Activated naive CD4-positive, alpha-beta T cell treated with anti-CD3 and anti-CD28 coated beads, Interleukin-2, amount 50 U/mL, for 24 hours (primary cell): ENCODE data around the gene SNX8.
"Not testable (repeated sequence)": the region's sequence is repeated elsewhere in the genome, so short reads cannot be mapped to it uniquely, and the experiment has no call there.

Source experiments
- H3K27ac Mint-ChIP-seq: one replicate; pipeline ENCODE4 v1.8.0; 2021; ENCODE audit warnings: mild to moderate bottlenecking, mixed read lengths
- H3K27me3 Mint-ChIP-seq: one replicate; pipeline ENCODE4 v1.8.0; 2021; ENCODE audit warnings: mixed read lengths
- H3K36me3 Mint-ChIP-seq: one replicate; pipeline ENCODE4 v1.8.0; 2021; ENCODE audit warnings: mixed read lengths
- H3K4me1 Mint-ChIP-seq: one replicate; pipeline ENCODE4 v1.8.0; 2021; ENCODE audit warnings: mixed read lengths
- H3K4me3 Mint-ChIP-seq: one replicate; pipeline ENCODE4 v1.8.0; 2021; ENCODE audit warnings: mild to moderate bottlenecking, mixed read lengths
- H3K9me3 Mint-ChIP-seq: one replicate; pipeline ENCODE4 v1.8.0; 2021; ENCODE audit warnings: mixed read lengths

Gene SNX8

DNA sequence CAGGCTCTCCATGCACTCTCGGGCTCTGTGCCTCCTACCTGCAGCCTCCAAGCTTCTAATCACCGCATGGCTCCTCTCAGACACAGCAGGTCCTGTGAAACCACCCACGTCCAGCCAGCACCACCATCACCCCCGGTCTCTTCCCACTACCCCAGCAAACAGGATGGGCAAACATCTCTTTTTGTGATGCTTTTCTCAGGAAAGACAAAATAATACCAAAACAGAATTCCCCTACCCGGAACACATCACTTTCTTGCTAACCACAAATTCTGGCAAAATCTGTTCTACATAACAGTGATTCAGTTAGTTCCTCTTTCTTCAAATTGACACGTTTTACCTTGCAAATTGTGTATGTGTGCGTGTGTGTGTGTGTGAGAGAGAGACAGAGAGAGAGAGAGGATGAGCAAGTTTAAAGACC, 6.5 kb downstream of the SNX8 start:
- Mint-ChIP-seq H3K27ac (no peak overlapping the region), H3K4me1 (peaks cover 9% of the 10 kb centered on the region), H3K4me3 (no peak overlapping the region), H3K9me3 (no peaks in the 10 kb centered on the region), H3K36me3 (peaks cover 1% of the 10 kb centered on the region), H3K27me3 (no peaks in the 10 kb centered on the region)

DNA sequence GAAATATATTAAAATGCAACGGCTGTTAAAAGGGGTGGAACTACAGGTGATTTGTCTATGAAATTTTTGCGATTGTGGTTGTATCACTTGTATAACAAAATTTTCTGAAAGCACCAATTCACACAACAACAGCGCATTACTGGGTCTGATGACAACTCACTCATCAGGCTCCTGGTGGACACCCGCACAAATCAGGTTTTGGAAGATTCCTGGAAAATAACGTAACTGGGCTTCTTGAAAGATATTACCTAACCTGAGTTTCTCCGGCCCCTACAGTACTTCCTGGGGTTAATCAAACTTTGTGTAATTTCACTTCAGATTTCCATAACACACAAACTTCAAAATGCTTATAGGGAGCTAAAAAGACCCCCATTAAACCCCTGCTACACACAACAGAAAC, 7.6 kb downstream of the SNX8 start:
- Mint-ChIP-seq H3K36me3 (no peaks in the 10 kb centered on the region), H3K9me3 (no peaks in the 10 kb centered on the region), H3K27me3 (no peaks in the 10 kb centered on the region), H3K27ac (no peak overlapping the region), H3K4me1 (peaks cover 3% of the 10 kb centered on the region), H3K4me3 (no peak overlapping the region)

- not testable (repeated sequence) for H3K9me3 Mint-ChIP-seq, H3K4me3 Mint-ChIP-seq, H3K27ac Mint-ChIP-seq, H3K36me3 Mint-ChIP-seq, H3K27me3 Mint-ChIP-seq, H3K4me1 Mint-ChIP-seq
Measured at GRCh38 chr7:2305258-2305657, 9.0 kb downstream of the SNX8 start.

- not testable (repeated sequence) for H3K27ac Mint-ChIP-seq, H3K27me3 Mint-ChIP-seq, H3K36me3 Mint-ChIP-seq, H3K4me3 Mint-ChIP-seq, H3K9me3 Mint-ChIP-seq
- H3K4me1 Mint-ChIP-seq, result peaks cover 15% of the 10 kb centered on the region
Measured at GRCh38 chr7:2303520-2303919, 10.7 kb downstream of the SNX8 start.

DNA sequence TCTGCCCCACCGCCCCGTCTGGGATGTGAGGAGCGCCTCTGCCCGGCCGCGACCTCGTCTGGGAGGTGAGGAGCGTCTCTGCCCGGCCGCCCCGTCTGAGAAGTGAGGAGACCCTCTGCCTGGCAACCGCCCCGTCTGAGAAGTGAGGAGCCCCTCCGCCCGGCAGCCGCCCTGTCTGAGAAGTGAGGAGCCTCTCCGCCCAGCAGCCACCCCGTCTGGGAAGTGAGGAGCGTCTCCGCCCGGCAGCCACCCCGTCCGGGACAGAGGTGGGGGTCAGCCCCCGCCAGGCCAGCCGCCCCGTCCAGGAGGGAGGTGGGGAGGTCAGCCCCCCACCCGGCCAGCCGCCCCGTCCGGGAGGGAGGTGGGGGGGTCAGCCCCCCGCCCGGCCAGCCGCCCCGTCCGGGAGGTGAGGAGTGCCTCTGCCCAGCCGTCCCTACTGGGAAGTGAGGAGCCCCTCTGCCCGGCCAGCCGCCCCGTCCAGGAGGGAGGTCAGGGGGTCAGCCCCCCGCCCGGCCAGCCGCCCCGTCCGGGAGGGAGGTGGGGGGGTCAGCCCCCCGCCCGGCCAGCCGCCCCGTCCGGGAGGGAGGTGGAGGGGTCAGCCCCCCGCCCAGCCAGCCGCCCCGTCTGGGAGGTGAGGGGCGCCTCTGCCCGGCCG, 11.4 kb downstream of the SNX8 start:
- not testable (repeated sequence) for H3K4me3 Mint-ChIP-seq, H3K9me3 Mint-ChIP-seq, H3K27ac Mint-ChIP-seq, H3K36me3 Mint-ChIP-seq, H3K27me3 Mint-ChIP-seq
- peaks cover 15% of the 10 kb centered on the region for H3K4me1 Mint-ChIP-seq

DNA sequence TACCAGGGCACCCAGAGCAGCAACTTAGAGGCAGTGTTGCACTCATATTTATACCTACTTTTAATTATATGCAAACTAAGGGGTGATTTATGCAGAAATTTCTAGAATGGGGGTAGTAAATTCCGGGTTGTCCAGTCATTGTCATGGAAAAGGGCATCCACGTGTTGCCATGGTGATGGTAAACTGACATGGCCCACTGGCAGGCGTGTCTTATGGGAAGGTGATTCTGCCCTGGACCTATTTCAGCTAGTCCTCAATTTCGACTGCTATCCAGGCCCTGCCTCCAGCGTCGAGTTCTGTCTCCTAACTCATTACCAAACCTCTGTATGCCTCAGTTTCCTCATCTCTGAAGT, 12.8 kb downstream of the SNX8 start:
- Mint-ChIP-seq H3K36me3 (no peaks in the 10 kb centered on the region), H3K4me1 (peaks cover 12% of the 10 kb centered on the region), H3K27me3 (no peaks in the 10 kb centered on the region), H3K4me3 (no peak overlapping the region), H3K27ac (no peak overlapping the region), H3K9me3 (no peaks in the 10 kb centered on the region)

- peaks cover 12% of the 10 kb centered on the region for H3K4me1 Mint-ChIP-seq
- H3K4me3 Mint-ChIP-seq, result no peak overlapping the region
Measured at GRCh38 chr7:2299870-2300512, 14.2 kb downstream of the SNX8 start.

DNA sequence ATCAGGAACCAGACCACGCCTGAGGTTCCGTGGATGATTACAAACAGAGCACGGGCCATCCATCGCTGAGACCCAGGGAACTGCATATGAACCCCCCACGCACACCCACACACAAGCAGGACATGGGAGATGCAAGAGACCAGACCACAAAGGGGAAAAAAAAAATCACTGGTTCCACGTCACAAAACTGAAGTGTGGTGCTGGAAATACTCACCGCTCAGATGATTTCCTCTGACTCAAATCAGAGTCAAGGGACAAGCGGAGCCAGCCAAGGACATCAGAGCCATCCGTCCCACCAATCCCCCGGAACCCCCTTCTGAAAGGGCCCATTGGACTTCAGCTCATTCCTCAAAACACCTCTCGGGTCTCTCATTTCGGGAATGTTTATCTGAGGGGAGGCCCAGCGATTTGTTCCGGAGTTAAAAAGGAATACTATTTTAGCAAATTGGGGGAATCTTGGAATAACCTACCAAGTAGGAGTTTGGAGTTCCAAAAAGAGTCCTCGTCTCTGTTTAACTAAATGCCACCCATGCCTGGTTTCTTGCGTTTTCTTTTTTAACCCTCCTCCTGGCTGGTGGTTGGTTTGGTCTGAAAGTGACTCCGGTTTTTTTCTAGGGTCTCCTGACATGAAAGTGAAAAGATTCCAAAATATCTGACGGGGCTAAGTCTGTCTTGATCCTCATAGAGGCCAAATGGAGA, 15.0 kb downstream of the SNX8 start:
- Mint-ChIP-seq H3K4me1 (peaks cover 12% of the 10 kb centered on the region), H3K9me3 (no peaks in the 10 kb centered on the region), H3K36me3 (no peaks in the 10 kb centered on the region), H3K27me3 (no peaks in the 10 kb centered on the region), H3K27ac (no peak overlapping the region), H3K4me3 (no peak overlapping the region)

More at GRCh38 chr7:2299870-2300512, 14.2 kb downstream of the SNX8 start:
- Mint-ChIP-seq H3K27ac (no peak overlapping the region), H3K9me3 (no peaks in the 10 kb centered on the region), H3K36me3 (no peaks in the 10 kb centered on the region), H3K27me3 (no peaks in the 10 kb centered on the region)

DNA sequence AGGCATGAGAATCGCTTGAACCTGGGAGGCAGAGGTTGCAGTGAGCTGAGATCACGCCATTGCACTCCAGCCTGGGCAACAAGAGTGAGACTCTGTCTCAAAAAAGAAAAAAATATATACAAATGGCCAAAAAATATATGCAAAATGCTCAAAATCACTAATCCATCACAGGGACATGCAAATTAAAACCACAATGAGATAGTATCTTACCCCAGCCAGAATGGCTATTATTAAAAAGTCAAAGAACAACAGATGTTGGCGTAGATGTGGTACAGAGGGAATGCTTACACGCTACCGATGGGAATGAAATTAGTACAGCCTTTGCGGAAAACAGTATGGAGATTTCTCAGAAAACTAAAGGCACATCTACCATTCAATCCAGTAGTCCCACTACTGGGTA, 17.4 kb downstream of the SNX8 start:
- no peak overlapping the region for H3K27ac Mint-ChIP-seq
- H3K36me3 Mint-ChIP-seq, result no peaks in the 10 kb centered on the region
- H3K4me1 Mint-ChIP-seq, result peaks cover 12% of the 10 kb centered on the region
- H3K9me3 Mint-ChIP-seq, result no peaks in the 10 kb centered on the region
- H3K27me3 Mint-ChIP-seq, result no peaks in the 10 kb centered on the region
- H3K4me3 Mint-ChIP-seq, result no peak overlapping the region

- no peak overlapping the region for H3K4me3 Mint-ChIP-seq
- no peaks in the 10 kb centered on the region for H3K9me3 Mint-ChIP-seq
- H3K36me3 Mint-ChIP-seq, result peaks cover 2% of the 10 kb centered on the region
- H3K4me1 Mint-ChIP-seq, result peaks cover 12% of the 10 kb centered on the region
- H3K27me3 Mint-ChIP-seq, result no peaks in the 10 kb centered on the region
- H3K27ac Mint-ChIP-seq, result no peak overlapping the region
Measured at GRCh38 chr7:2295936-2296620, 18.2 kb downstream of the SNX8 start.

- Mint-ChIP-seq H3K27me3 (no peaks in the 10 kb centered on the region), H3K36me3 (peaks cover 2% of the 10 kb centered on the region), H3K4me3 (no peak overlapping the region), H3K9me3 (no peaks in the 10 kb centered on the region), H3K4me1 (no peaks in the 10 kb centered on the region), H3K27ac (no peak overlapping the region)
Measured at GRCh38 chr7:2290877-2291276, 23.4 kb downstream of the SNX8 start.

DNA sequence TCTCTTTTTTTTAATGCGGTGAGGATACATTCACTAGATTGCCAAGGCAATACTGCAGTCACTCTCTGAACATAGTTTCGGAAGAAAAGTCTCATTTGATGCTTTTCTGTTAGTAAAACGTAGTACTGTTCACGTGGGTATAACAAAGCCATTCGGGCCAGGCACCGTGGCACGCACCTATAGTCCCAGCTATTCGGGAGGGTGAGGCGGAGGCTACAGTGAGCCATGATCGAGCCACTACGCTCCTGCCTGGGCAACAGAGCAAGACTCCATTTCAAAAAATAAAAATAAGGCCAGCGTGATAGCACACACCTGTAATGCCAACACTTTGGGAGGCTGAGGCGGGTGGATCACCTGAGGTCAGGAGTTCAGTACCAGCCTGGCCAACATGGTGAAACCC, 24.6 kb downstream of the SNX8 start:
- Mint-ChIP-seq H3K27me3 (no peaks in the 10 kb centered on the region), H3K4me3 (no peak overlapping the region), H3K36me3 (peaks cover 2% of the 10 kb centered on the region), H3K27ac (no peak overlapping the region), H3K4me1 (no peaks in the 10 kb centered on the region), H3K9me3 (no peaks in the 10 kb centered on the region)

DNA sequence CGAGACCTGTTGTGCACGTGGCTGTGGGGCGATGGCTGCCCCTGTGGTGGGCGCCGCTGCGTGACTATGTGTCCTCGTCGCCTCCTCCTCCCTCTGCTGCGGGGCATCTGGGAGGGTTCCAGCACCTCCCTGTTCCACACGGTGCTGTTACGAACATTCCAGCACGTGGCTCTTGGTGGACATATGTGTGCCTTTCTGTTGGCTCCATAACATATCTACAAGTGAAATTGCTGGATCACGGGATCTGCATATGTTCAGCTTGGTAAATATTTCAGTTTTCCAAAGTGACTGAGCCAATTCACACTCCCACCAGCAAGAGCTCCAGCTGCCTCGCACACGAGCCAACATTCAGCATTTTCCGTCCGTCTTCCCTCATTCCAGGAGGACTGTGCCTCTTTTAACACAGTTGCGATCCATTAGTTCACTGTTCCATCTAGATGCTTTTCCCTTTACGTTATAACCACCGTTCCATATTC, 25.1 kb downstream of the SNX8 start:
- no peaks in the 10 kb centered on the region for H3K9me3 Mint-ChIP-seq
- H3K27ac Mint-ChIP-seq, result no peak overlapping the region
- no peaks in the 10 kb centered on the region for H3K4me1 Mint-ChIP-seq
- H3K36me3 Mint-ChIP-seq, result peaks cover 2% of the 10 kb centered on the region
- no peaks in the 10 kb centered on the region for H3K27me3 Mint-ChIP-seq
- no peak overlapping the region for H3K4me3 Mint-ChIP-seq

GRCh38 chr7:2288503-2288902, 25.7 kb downstream of the SNX8 start:
- Mint-ChIP-seq H3K27me3 (no peaks in the 10 kb centered on the region), H3K4me3 (no peak overlapping the region), H3K36me3 (peaks cover 2% of the 10 kb centered on the region), H3K9me3 (no peaks in the 10 kb centered on the region), H3K27ac (no peak overlapping the region), H3K4me1 (no peaks in the 10 kb centered on the region)

DNA sequence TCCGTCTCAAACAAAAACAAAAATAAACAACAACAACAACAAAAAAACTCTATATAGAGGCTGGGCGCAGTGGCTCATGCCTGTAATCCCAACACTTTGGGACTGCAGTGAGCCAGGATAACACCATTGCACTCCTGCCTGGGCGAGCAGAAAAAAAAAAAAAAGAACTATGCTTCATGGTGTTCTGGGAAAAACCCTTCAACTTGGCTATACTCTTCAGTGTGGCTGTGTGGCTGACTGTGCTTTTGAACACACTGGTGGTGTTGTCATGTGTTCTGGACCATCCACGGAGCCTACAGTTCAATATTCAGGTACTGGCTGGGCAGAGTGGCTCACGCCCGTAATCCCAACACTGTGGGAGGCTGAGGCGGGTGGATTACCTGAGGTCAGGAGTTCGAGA, 26.5 kb downstream of the SNX8 start:
- no peaks in the 10 kb centered on the region for H3K27me3 Mint-ChIP-seq
- H3K27ac Mint-ChIP-seq, result no peak overlapping the region
- H3K9me3 Mint-ChIP-seq, result no peaks in the 10 kb centered on the region
- no peak overlapping the region for H3K4me3 Mint-ChIP-seq
- H3K36me3 Mint-ChIP-seq, result peaks cover 2% of the 10 kb centered on the region
- no peaks in the 10 kb centered on the region for H3K4me1 Mint-ChIP-seq

DNA sequence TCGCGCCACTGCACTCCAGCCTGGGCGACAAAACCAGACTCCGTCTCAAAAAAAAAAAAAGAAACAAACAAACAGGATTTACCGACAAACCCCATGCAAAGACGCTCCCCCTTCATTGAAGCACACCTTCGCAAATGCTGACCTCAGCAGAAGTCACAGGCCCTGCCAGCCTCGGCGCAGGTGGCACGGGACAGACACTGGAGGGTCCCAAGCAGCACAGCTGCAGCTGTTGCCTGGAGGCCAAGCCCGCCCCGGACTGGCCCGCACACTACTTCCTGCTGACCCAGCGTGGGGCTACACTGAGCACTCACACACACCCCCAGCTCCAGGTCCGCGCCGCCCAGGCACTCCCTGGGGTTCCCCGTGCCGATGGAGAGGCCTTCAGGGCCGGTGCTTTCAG, 31.2 kb downstream of the SNX8 start:
- Mint-ChIP-seq H3K36me3 (no peaks in the 10 kb centered on the region), H3K9me3 (no peaks in the 10 kb centered on the region), H3K27ac (no peak overlapping the region), H3K4me3 (no peak overlapping the region), H3K27me3 (no peaks in the 10 kb centered on the region), H3K4me1 (peaks cover 4% of the 10 kb centered on the region)
